HEK293 (cell line): ENCODE data around the gene ACTA1.

ENCODE experiments used
- CTCF ChIA-PET: fragments of 350-600 bp; formaldehyde crosslinking; extraction: SDS; loops from one replicate; lab custom pipeline; 2021; ENCODE audit warnings: antibody characterized with exemption; lab: Yijun Ruan, JAX
- POLR2A ChIA-PET: fragments of 300-600 bp; formaldehyde crosslinking; extraction: SDS; loops from one replicate; lab custom pipeline; 2020; ENCODE audit warnings: antibody characterized with exemption, inconsistent platforms; lab: Yijun Ruan, JAX
- H3K27ac ChIP-seq: fragments of 200-500 bp; sonication (Bioruptor generic); 2 replicates; pipeline ENCODE4 v1.5.1; 2014; ENCODE audit warnings: low read depth, low read length, control low read depth, inconsistent platforms; ENCODE audit errors: extremely low read depth
- H3K36me3 ChIP-seq, 2 experiments: fragments of 200-500 bp in 1 of 2; sonication (Bioruptor generic) in 1 of 2; 1 replicate in 1 of 2; 2 replicates in 1 of 2; pipeline ENCODE4 v1.5.1; 2014 to 2017; ENCODE audit warnings: inconsistent platforms in 2 of 2, low read length in 2 of 2; ENCODE audit not compliant: control insufficient read depth in 2 of 2, insufficient read depth in 1 of 2
- H3K4me1 ChIP-seq: fragments of 200-500 bp; sonication (Bioruptor generic); 2 replicates; pipeline ENCODE4 v1.5.1; 2014; ENCODE audit warnings: mild to moderate bottlenecking, low read length, inconsistent platforms; ENCODE audit not compliant: control insufficient read depth, insufficient read depth
- H3K4me3 ChIP-seq: 2 replicates; pipeline ENCODE4 v1.5.1; 2011; ENCODE audit warnings: low read depth, mild to moderate bottlenecking, control low read depth, low read length, moderate library complexity
- H3K9me3 ChIP-seq: fragments of 200-500 bp; sonication (Bioruptor generic); 2 replicates; pipeline ENCODE4 v1.5.1; 2014; ENCODE audit warnings: low read depth, low read length, inconsistent platforms; ENCODE audit not compliant: control insufficient read depth, insufficient read depth
- ATF2 ChIP-seq: fragments of 450-650 bp; formaldehyde crosslinking; IDR thresholded peaks from 2 replicates; pipeline ENCODE4 v1.5.1; 2016; ENCODE audit warnings: missing biosample characterization, missing genetic modification characterization, low read depth
- CTCF ChIP-seq: fragments of 450-650 bp; formaldehyde crosslinking; IDR thresholded peaks from 2 replicates; pipeline ENCODE4 v1.5.1; 2016; ENCODE audit warnings: missing biosample characterization, missing genetic modification characterization
- HOXC10 ChIP-seq: sonication (generic); formaldehyde crosslinking; IDR thresholded peaks from 2 replicates; pipeline ENCODE4 v1.8.1; 2023; ENCODE audit warnings: mild to moderate bottlenecking, missing genetic modification reagents
- IKZF3 ChIP-seq: fragments of 450-650 bp; IDR thresholded peaks from 2 replicates; pipeline ENCODE4 v1.5.0; 2018; ENCODE audit warnings: missing biosample characterization, mild to moderate bottlenecking, missing genetic modification characterization, moderate library complexity
- SCRT2 ChIP-seq: fragments of 450-650 bp; formaldehyde crosslinking; IDR thresholded peaks from 2 replicates; pipeline ENCODE4 v1.5.1; 2016; ENCODE audit warnings: missing biosample characterization, missing genetic modification characterization
- ZBTB7A ChIP-seq: fragments of 450-650 bp; formaldehyde crosslinking; IDR thresholded peaks from 2 replicates; pipeline ENCODE4 v1.5.1; 2016; ENCODE audit warnings: low read depth, missing biosample characterization, missing genetic modification characterization
- ZNF121 ChIP-seq: fragments of 450-650 bp; formaldehyde crosslinking; IDR thresholded peaks from 2 replicates; pipeline ENCODE4 v1.5.1; 2016; ENCODE audit warnings: missing biosample characterization, missing genetic modification characterization
- ZNF140 ChIP-seq: fragments of 450-650 bp; formaldehyde crosslinking; IDR thresholded peaks from 2 replicates; pipeline ENCODE4 v1.5.1; 2016; ENCODE audit warnings: missing biosample characterization, missing genetic modification characterization
- ZNF239 ChIP-seq: fragments of 450-650 bp; formaldehyde crosslinking; IDR thresholded peaks from 2 replicates; pipeline ENCODE4 v1.5.1; 2016; ENCODE audit warnings: missing biosample characterization, missing genetic modification characterization
- ZNF335 ChIP-seq: fragments of 450-650 bp; formaldehyde crosslinking; conservative IDR thresholded peaks from 2 replicates; pipeline ENCODE4 v1.5.1; 2016; ENCODE audit warnings: missing biosample characterization, missing genetic modification characterization
- ZNF37A ChIP-seq: fragments of 450-650 bp; IDR thresholded peaks from 2 replicates; pipeline ENCODE4 v1.5.1; 2018; ENCODE audit warnings: missing biosample characterization, missing genetic modification characterization
- ZNF48 ChIP-seq: fragments of 450-650 bp; formaldehyde crosslinking; IDR thresholded peaks from 2 replicates; pipeline ENCODE4 v1.5.1; 2016; ENCODE audit warnings: missing biosample characterization, missing genetic modification characterization
- ZNF488 ChIP-seq: fragments of 450-650 bp; formaldehyde crosslinking; IDR thresholded peaks from 2 replicates; pipeline ENCODE4 v1.5.1; 2016; ENCODE audit warnings: missing biosample characterization, missing genetic modification characterization
- ZNF548 ChIP-seq: fragments of 450-650 bp; formaldehyde crosslinking; IDR thresholded peaks from 2 replicates; pipeline ENCODE4 v1.5.1; 2016; ENCODE audit warnings: missing biosample characterization, missing genetic modification characterization
- ZNF596 ChIP-seq: fragments of 450-650 bp; IDR thresholded peaks from 2 replicates; pipeline ENCODE4 v1.5.0; 2018; ENCODE audit warnings: missing biosample characterization, mild to moderate bottlenecking, missing genetic modification characterization, moderate library complexity
- ZNF658 ChIP-seq: fragments of 450-650 bp; formaldehyde crosslinking; IDR thresholded peaks from 2 replicates; pipeline ENCODE4; 2016; ENCODE audit warnings: missing biosample characterization, missing genetic modification characterization
- ZSCAN16 ChIP-seq: fragments of 450-650 bp; formaldehyde crosslinking; IDR thresholded peaks from 2 replicates; pipeline ENCODE4 v1.5.1; 2016; ENCODE audit warnings: missing biosample characterization, missing genetic modification characterization
- ZSCAN4 ChIP-seq: fragments of 450-650 bp; formaldehyde crosslinking; IDR thresholded peaks from 2 replicates; pipeline ENCODE4 v1.5.1; 2017; ENCODE audit warnings: missing biosample characterization, missing genetic modification characterization
- ZSCAN5A ChIP-seq: fragments of 450-650 bp; formaldehyde crosslinking; IDR thresholded peaks from 2 replicates; pipeline ENCODE4 v1.5.1; 2016; ENCODE audit warnings: missing biosample characterization, missing genetic modification characterization

Gene ACTA1

GRCh38 chr1:229392936-229393335 lies 41.0 kb downstream of the ACTA1 start:
- no peak for TF ChIP-seq ZNF121 (tag by site-specific recombination)
- TF ChIP-seq ZSCAN5A (tag by site-specific recombination), result no peak
- TF ChIP-seq IKZF3 (tag by site-specific recombination), result no peak
- TF ChIP-seq ZNF596 (tag by site-specific recombination), result no peak
- no peak for TF ChIP-seq ZBTB7A (tag by site-specific recombination)
- no peak for TF ChIP-seq ZSCAN4 (tag by site-specific recombination)
- no peak for TF ChIP-seq HOXC10 (CRISPR knock-in tag)
- no peak for TF ChIP-seq ZNF140 (tag by site-specific recombination)
- TF ChIP-seq ZSCAN16 (tag by site-specific recombination), result no peak
- no peak for TF ChIP-seq CTCF (tag by site-specific recombination)
- H3K4me1 ChIP-seq, result no peaks in the 10 kb centered on the region
- H3K4me3 ChIP-seq, result no peak overlapping the region
- no peak overlapping the region for H3K27ac ChIP-seq
- ChIA-PET CTCF (interaction anchor here (0.6 kb wide), 1 partner anchor 47 kb away, joined by 4 read pairs; no protein-coding TSS in a partner anchor), POLR2A (no interaction called here)
- no peaks in the 10 kb centered on the region for H3K9me3 ChIP-seq
- no peaks in the 10 kb centered on the region for H3K36me3 ChIP-seq

- Histone ChIP-seq H3K4me3 (no peak overlapping the region), H3K9me3 (no peaks in the 10 kb centered on the region), H3K27ac (no peak overlapping the region), H3K36me3 (no peaks in the 10 kb centered on the region), H3K4me1 (no peaks in the 10 kb centered on the region)
- TF ChIP-seq ZNF548 (tag by site-specific recombination) (peak; percentile 99), ZNF335 (tag by site-specific recombination) (no peak)
- CTCF ChIA-PET, result interaction anchor here (0.6 kb wide), 1 partner anchor 1210 kb away, joined by 3 read pairs; no protein-coding TSS in a partner anchor
- POLR2A ChIA-PET, result no interaction called here
Measured at GRCh38 chr1:229390130-229390529, 43.8 kb downstream of the ACTA1 start.

- H3K27ac ChIP-seq, result no peak overlapping the region
- no peaks in the 10 kb centered on the region for H3K4me1 ChIP-seq
- H3K4me3 ChIP-seq, result no peak overlapping the region
- no peaks in the 10 kb centered on the region for H3K36me3 ChIP-seq
- TF ChIP-seq ATF2 (tag by site-specific recombination) (0 out of 2 replicates have a peak, but pooled peaks have one; percentile 4), SCRT2 (tag by site-specific recombination) (peak; percentile 74), ZNF658 (no peak), ZNF239 (tag by site-specific recombination) (no peak), ZNF488 (tag by site-specific recombination) (no peak), ZNF48 (tag by site-specific recombination) (no peak), ZNF37A (no peak)
- ChIA-PET POLR2A (no interaction called here), CTCF (interaction anchor here (0.9 kb wide), 1 partner anchor 28 kb away, joined by 3 read pairs; no protein-coding TSS in a partner anchor)
- H3K9me3 ChIP-seq, result no peaks in the 10 kb centered on the region
Measured at GRCh38 chr1:229388897-229389580, 44.9 kb downstream of the ACTA1 start.
